Measurements from ENCODE around the gene ALOX5AP.

GRCh38 chr13:30810801-30811200 lies 75.5 kb downstream of the ALOX5AP start:
- TF ChIP-seq CTCF (IDR thresholded peaks at IDR 0.05) (no peak), POLR2A (IDR thresholded peaks at IDR 0.05) (no peak)

Measured in right lobe of liver (tissue), 4 donors.